Tibial nerve (tissue), 4 donors: Measurements from ENCODE around the gene AUTS2. TPM values are rescaled to one million over a fixed set of nuclear protein-coding genes. Genes with fewer than 3 reads are reported as not detected.

ENCODE experiments used
- DNase-seq, 2 donors: peaks; one replicate each; pipeline ENCODE4 v3.0.0-alpha.2; 2019; ENCODE audit warnings: low spot score in 2 of 2
- H3K27ac ChIP-seq, 4 donors: fragments of 200-600 bp; sonication (generic) in 3 of 4; one replicate each; pipeline ENCODE4 v1.5.1; 2017 to 2019; ENCODE audit warnings: mild to moderate bottlenecking in 1 of 4
- H3K27me3 ChIP-seq, 2 donors: fragments of 200-600 bp; sonication (generic) in 1 of 2; one replicate each; pipeline versions ENCODE4 v1.5.1 to v1.6.0; 2017 to 2019
- H3K36me3 ChIP-seq, 3 donors: fragments of 200-600 bp; sonication (generic); one replicate each; pipeline ENCODE4 v1.5.1; 2018 to 2019
- H3K4me1 ChIP-seq, 4 donors: fragments of 200-600 bp; sonication (generic) in 3 of 4; one replicate each; pipeline ENCODE4 v1.5.1; 2017 to 2019
- H3K4me3 ChIP-seq, 4 donors: fragments of 200-600 bp; sonication (generic) in 3 of 4; one replicate each; pipeline ENCODE4 v1.5.1; 2017 to 2019; ENCODE audit warnings: mild to moderate bottlenecking in 1 of 4, moderate library complexity in 1 of 4
- H3K9me3 ChIP-seq, 4 donors: fragments of 200-600 bp; sonication (generic) in 3 of 4; one replicate each; pipeline ENCODE4 v1.5.1; 2017 to 2019
- CTCF ChIP-seq, 5 experiments: fragments of 200-600 bp in 3 of 5; fragments of 450-650 bp in 2 of 5; sonication (generic) in 3 of 5; IDR thresholded peaks; one replicate each; pipeline ENCODE4 v1.5.1; 2016 to 2019; ENCODE audit warnings: antibody characterized with exemption in 5 of 5, mild to moderate bottlenecking in 3 of 5, moderate library complexity in 2 of 5
- EP300 ChIP-seq, 2 donors: sonication (generic); formaldehyde crosslinking; IDR thresholded peaks; one replicate each; pipeline ENCODE4 v1.6.1; 2017; ENCODE audit warnings: antibody characterized with exemption in 2 of 2, mild to moderate bottlenecking in 1 of 2
- POLR2A ChIP-seq, 2 donors: fragments of 450-650 bp; IDR thresholded peaks; one replicate each; pipeline ENCODE4 v1.6.1; 2017; ENCODE audit warnings: antibody characterized with exemption in 2 of 2, mild to moderate bottlenecking in 2 of 2, moderate library complexity in 2 of 2
- WGBS, 2 donors: methylation state at CpG; one replicate each; pipeline ENCODE4 v1.1.5; 2018; 5-methylcytosine and 5-hydroxymethylcytosine counted together
- total RNA-seq, 4 donors: library from RNA; depleted of rRNA; stranded (reverse); fragments of >200 nt; gene quantifications; one replicate each; pipeline ENCODE4 v1.1.0, GENCODE V29; 2016

The AUTS2 gene
- total RNA-seq, 4 donors from 2014 or later = 56.6 to 87.9 (median 71.6) TPM

GRCh38 chr7:70436790-70437350 lies 838.6 kb downstream of the AUTS2 start:
- Histone ChIP-seq H3K36me3 (no peaks in the 10 kb centered on the region), H3K27ac (no peak overlapping the region), H3K9me3 (no peaks in the 10 kb centered on the region), H3K27me3 (no peaks in the 10 kb centered on the region), H3K4me1 (peaks cover 0 to 7% (median 0%) of the 10 kb centered on the region in 4 donors), H3K4me3 (no peak overlapping the region)
- no peak for DNase-seq
- WGBS, 2 donors = 68 to 83% methylated on average over 5 of the region's 5 CpGs
- TF ChIP-seq POLR2A (IDR thresholded peaks at IDR 0.05) = no peak
- TF ChIP-seq EP300 (IDR thresholded peaks at IDR 0.05) = no peak
- TF ChIP-seq CTCF (IDR thresholded peaks at IDR 0.05) = no peak

GRCh38 chr7:70439651-70440050 lies 841.4 kb downstream of the AUTS2 start:
- DNase-seq = no peak
- Histone ChIP-seq H3K4me3 (no peak overlapping the region), H3K27me3 (no peaks in the 10 kb centered on the region), H3K36me3 (no peaks in the 10 kb centered on the region), H3K9me3 (no peaks in the 10 kb centered on the region), H3K27ac (peak overlapping the region in 1 of 4 donors; percentile 8), H3K4me1 (peaks cover 0 to 7% (median 0%) of the 10 kb centered on the region in 4 donors)
- TF ChIP-seq POLR2A (IDR thresholded peaks at IDR 0.05) (no peak), EP300 (IDR thresholded peaks at IDR 0.05) (no peak), CTCF (IDR thresholded peaks at IDR 0.05) (no peak)
- 24 to 32% methylated on average over 2 of the region's 2 CpGs for WGBS, 2 donors

GRCh38 chr7:70446448-70447143 lies 848.3 kb downstream of the AUTS2 start:
- DNase-seq = no peak
- Histone ChIP-seq H3K9me3 (no peaks in the 10 kb centered on the region), H3K27me3 (no peaks in the 10 kb centered on the region), H3K4me3 (no peak overlapping the region), H3K36me3 (no peaks in the 10 kb centered on the region), H3K4me1 (no peaks in the 10 kb centered on the region), H3K27ac (no peak overlapping the region)
- TF ChIP-seq EP300 (IDR thresholded peaks at IDR 0.05) (no peak), CTCF (IDR thresholded peaks at IDR 0.05) (no peak), POLR2A (IDR thresholded peaks at IDR 0.05) (no peak)
- WGBS, 2 donors = 89 to 92% methylated on average over 12 to 13 of the region's 13 CpGs

- no peak for TF ChIP-seq EP300 (IDR thresholded peaks at IDR 0.05)
- TF ChIP-seq POLR2A (IDR thresholded peaks at IDR 0.05) = no peak
- TF ChIP-seq CTCF (IDR thresholded peaks at IDR 0.05) = no peak
- Histone ChIP-seq H3K27ac (no peak overlapping the region), H3K4me1 (no peaks in the 10 kb centered on the region), H3K27me3 (no peaks in the 10 kb centered on the region), H3K36me3 (no peaks in the 10 kb centered on the region), H3K9me3 (no peaks in the 10 kb centered on the region), H3K4me3 (no peak overlapping the region)
- DNase-seq = no peak
- 84 to 88% methylated on average over 4 of the region's 4 CpGs for WGBS, 2 donors
These were observed 850.1 kb downstream of the AUTS2 start for GRCh38 chr7:70448312-70448906.

GRCh38 chr7:70450731-70451130 lies 852.5 kb downstream of the AUTS2 start:
- DNase-seq = no peak
- no peaks in the 10 kb centered on the region for H3K4me1 ChIP-seq
- 77 to 89% methylated on average over 2 of the region's 2 CpGs for WGBS, 2 donors
- H3K4me3 ChIP-seq = no peak overlapping the region
- TF ChIP-seq POLR2A (IDR thresholded peaks at IDR 0.05) (no peak), EP300 (IDR thresholded peaks at IDR 0.05) (no peak), CTCF (IDR thresholded peaks at IDR 0.05) (no peak)
- no peaks in the 10 kb centered on the region for H3K9me3 ChIP-seq
- no peak overlapping the region for H3K27ac ChIP-seq
- H3K27me3 ChIP-seq = no peaks in the 10 kb centered on the region
- H3K36me3 ChIP-seq = no peaks in the 10 kb centered on the region
